ENCODE measurements around the gene ETV7. TPM values are rescaled to one million over a fixed set of nuclear protein-coding genes. Genes with fewer than 3 reads are reported as not detected.
"Not testable (repeated sequence)": the region's sequence is repeated elsewhere in the genome, so short reads cannot be mapped to it uniquely, and the experiment has no call there.

The ETV7 gene
- 14.4 and 19.0 TPM in 2 replicates for total RNA-seq (2014; rRNA removed; shearing (Covaris generic))

DNA sequence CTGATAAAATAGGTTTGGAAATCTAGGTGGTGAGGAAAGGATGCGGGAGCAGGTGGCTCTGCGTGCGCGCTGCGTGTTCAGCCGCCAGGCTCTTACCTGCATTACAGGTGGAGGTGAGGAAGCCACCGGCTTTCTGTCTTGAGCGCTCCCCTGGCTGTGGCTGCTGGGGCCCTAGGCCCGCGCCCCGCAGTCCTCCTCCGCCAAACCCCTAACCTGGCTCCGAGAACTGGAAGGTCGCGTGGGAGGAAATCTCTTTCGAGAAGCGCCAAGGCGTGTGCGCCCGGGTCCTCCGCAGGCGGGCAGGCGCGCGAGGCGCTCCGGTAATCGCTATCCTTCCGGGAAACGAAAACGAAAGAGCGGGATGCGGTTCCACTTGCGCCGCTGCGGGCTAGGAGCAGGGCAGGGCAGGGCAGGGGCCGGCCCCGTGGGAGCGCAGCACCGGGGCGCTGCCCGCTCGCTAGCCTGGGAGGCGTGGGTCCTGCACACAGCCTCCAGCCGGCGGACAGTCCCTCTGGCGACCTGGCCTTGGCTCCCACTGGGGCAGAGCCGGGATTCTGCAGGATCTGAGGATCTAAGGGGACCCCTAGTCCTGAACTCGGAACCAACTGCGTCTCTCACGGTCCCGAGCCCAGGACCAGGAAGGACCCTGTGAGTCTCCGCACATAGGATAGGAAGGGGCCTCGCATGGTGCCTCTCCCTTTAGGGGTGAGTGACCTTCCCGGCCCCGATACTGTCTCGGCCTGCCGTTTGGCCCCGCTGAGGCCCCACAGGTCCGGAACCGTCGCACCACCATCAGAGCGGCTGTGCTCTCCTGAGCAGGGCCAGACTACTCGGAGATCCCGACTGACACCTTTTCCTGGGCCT lies at the start of gene ETV7:
ETV7 (minus strand) TSS at position 230 of the 864 bp plus-strand sequence; CDS start at position 102, 128 bp downstream.
- peak; percentile 75 for DNase-seq (ENCODE audit: low read depth)

DNA sequence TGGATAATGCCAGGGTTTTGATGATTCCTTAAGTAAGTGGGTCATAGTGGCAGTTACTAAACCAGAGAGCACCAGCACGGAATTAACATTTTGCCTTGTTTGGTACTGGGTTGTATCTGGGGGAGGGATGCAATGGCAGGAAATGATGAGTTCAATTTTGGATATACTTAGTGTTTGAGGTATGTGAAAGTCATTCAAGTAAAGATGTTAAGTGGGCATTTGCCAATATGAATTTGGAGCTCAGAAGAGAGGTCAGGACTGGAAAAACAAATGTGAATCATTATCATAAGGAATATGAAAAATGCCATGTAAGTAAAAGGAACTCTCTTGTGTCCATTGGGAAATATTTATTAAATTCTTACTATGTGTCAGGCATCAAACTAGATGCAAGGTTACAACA lies 49.0 kb upstream of the ETV7 start:
- peak; percentile 55 for DNase-seq (ENCODE audit: low read depth)

DNA sequence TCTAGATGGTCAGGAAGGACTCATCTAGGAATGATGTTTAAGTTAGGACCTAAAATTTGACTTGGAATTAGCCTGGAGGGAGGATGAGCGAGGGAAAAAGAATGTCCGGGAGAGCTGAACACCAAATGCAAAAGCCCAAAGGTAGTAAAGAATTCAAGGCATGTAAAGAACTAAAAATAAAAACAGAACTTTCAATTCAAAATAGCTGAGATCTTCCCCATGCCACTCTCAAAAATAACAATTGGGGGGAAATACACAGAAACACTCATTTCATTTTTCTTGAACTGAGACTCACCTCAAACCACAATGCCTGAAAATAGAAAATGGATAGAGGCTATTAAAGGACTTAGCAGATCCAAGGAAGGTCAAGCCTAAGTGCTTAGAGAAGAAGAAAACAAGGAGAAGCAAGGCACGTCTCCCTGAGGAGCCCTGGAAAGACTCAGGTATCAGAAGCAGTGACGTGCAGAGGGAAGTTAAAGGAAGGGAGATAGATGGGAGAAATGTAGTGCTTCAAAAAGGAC lies 44.7 kb upstream of the ETV7 start:
- DNase-seq (ENCODE audit: low read depth) = peak; percentile 82

DNA sequence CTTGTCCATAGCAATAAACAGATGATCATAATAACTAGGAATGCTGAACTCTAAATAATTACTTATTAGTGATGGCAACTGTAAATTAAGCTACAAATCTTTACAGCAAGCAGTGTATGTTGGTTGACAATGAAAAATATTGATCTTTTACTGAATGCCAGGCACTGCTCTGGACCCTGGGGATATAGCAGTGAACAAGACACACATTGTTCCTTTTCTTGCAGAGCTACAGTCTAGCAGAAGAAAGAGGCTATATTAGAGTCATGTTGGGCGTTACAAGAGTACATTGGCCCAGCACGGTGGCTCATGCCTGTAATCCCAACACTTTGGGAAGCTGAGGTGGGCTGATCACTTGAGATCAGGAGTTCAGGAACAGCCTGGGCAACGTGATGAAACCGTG lies 43.7 kb upstream of the ETV7 start:
- no peak for DNase-seq (ENCODE audit: low read depth)

DNA sequence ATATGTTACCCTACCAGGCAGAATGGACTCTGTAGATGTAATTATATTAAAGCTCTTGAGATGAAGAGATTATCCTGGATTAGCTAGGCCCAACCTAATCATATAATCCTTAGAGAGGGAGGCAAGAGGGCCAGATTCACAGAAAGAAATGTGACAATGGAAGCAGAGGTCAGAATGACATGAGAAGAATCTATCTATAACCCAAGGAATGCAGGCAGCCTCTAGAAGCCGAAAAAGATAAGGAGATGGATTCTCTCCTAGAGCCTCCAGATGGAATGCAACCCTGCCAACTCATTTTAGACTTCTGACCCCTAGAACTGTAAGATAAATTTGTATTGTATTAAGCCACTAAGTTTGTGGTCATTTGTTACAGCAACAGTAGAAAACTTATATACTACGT lies 42.9 kb upstream of the ETV7 start:
- DNase-seq (ENCODE audit: low read depth) = peak; percentile 62

DNA sequence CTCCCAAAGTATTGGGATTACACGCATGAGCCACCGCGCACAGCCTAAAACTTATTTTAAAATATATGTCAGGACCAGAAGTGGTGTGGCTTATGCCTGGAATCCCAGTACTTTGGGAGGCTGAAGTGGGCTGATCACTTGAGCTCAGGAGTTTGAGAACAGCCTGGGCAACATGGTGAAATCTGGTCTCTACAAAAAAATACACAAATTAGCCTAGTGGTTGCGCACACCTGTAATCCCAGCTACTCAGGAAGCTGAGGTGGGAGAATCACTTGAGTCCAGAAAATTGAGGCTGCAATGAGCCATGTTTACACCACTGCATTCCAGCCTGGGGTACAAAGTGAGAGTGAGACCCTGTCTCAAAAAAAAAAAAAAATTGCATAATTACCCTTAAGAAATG lies 41.4 kb upstream of the ETV7 start:
- DNase-seq (ENCODE audit: low read depth) = no peak

DNA sequence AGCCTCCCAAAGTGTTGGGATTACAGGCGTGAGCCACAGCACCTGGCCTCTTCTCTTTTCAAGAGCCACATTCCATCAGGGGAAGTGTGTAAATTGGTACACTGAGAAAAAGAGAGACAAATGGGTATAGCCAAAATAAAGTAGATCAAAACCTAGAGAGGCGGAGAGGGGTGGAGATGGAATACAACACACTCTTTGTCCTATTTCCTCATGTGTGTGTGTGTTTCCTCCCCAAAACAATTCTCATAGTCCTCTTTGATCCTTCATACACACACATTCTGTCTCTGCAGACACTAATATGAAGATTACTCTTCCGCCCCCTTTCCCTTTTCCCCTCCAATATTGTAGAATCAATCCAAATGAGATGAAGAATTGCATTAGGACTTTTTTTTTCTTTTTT lies 39.2 kb upstream of the ETV7 start:
- no peak for DNase-seq (ENCODE audit: low read depth)

DNA sequence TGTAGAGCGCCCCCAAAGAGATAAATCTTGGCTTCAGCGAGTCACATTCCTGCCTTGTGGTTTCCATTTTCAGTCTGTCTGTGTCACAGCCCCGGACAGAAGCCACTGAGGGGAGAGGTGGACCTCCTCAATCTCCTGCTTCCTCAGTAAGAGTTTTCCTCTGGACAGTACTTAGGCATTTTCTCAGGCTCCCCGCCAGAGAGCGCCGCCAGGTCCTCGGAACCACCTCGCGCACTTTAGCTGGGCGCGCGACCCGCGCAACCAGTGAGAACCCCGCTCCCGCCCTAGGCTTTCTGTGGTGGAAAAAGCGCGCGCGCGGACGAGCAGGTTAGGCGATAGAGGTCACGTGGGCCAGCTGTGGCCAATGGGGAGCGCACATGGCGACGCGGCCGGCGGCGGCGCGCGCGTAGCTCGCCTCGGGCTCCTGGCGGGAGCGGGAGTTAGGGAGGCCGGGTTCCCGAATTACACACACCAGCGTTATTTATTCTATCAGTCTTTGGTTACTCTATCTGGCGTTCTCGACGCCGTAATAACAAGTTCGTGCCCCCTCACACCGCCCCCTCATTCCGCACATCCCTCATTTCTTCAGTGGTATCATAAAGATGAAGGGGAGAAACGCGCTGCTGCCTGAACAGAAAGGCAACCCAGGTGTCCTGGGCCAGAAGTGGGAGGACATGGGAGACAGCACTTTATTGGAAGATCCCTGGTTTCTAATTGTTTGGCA lies 35.8 kb upstream of the ETV7 start:
- peak; percentile 100 for DNase-seq (ENCODE audit: low read depth)

DNA sequence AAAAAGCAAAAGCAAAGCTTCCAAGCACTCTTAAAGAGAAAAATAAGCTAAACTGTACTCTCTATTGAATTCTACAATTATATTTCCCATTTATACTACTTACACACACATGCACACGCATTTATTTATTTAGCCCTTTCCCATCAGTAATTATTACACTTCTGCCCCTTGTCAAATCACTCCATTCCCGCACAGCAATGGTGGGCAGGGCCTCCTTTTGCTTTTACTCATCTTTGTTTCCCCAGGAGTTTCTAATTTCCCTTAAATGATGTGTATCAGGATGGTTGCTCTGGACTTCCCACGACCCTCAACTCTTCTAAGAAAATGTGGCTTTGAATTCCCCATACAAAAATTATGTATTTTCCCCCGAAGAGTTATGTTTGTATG lies 35.2 kb upstream of the ETV7 start:
- DNase-seq (ENCODE audit: low read depth) = no peak

DNA sequence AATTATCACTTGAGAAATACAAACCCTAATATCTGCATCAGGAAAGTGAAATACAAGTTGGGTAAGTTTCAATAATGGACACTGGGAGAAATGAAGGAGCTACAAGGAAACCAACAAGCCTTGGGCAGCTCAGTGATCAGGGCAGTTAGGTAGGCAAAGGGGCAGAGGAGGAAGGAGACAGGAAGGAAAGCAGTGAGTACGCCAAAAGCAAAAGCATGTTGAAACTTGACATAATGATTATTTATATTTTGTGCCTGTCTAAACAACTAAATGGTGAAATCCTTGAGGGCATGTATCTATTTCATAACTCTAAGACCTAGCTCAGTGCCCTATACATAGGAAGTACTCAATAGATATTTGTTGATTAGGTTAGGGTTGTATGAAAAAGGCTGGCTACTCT lies 31.8 kb upstream of the ETV7 start:
- no peak for DNase-seq (ENCODE audit: low read depth)

DNA sequence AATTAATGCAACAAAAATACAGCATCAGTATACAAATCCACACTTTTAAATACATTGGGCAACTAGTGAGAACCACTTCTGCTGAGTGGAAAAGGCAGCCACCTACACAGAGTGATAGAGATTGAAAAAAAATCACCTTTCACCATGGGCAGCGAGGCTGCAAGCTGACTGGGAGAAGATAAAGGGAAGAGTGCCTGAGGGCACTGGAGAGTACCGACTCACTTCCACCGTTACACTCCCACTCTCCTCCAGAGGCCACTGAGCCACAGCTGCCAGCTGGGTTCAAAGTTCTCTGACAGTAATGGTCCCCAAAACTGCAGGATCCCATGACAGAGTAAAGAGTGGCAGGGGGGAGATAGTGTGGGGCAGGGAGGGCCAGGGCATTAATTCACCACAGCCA lies 31.1 kb upstream of the ETV7 start:
- DNase-seq (ENCODE audit: low read depth) = peak; percentile 65

DNA sequence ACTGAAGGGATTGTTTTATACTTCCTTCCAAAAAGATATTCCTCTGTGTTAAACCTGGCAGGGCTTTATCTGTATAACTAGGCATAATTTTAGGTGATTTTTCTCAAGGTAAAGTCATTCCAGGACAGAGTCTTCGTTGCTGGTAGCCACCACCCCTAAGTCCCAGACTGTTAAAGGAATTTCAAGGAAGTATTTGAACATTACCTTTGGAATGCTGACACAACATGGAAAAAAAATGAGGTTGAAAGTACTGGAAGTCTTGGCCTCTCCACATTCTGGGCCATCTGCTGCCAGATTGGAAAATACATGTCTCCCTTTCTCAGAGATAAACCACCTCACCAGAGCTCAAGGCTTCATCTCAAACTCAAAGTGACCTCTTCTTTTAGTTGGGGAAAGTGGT lies 27.0 kb upstream of the ETV7 start:
- DNase-seq (ENCODE audit: low read depth) = peak; percentile 23

DNA sequence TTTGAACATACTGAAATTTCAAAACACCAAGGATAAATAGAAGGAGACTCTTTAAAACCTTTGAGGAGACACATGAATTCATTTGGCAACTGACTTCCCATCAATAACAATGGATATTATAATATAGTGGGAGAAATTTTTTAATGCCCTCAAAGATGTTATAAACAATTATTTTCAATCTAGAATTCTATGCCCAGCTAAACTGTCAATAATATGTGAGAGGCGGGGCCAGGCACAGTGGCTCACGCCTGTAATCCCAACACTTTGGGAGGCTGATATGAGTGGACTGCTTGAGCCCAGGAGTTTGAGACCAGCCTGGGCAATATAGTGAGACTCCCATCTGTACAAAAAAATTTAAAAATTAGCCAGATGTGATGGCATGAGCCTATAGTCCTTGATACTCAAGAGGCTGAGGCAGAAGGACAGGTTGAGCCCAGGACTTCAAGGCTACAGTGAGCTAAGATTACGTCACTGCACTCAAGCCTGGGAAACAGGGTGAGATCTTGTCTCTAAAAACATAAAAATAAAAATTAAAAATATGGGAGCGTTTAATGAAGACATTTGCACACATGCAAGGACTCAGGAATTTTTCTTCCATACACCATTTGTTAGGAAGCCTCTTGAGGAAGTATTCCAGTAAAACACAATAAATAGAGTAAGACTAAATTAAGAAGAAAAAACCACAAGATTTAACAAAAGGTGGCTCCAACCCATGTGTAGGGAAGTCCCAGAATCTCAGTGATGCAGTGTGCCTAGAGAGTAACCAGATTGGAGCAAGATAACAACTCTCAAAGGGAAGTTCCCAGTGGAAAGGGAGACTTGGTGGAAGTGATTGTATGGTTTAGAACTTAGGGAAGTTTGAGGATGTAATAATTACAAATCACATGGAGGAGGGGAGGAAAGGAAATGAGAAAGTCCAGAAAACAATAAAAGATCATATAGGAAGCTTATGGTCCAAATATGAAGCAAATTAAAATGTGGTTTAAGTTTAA lies 26.3 kb upstream of the ETV7 start:
- peak; percentile 44 for DNase-seq (ENCODE audit: low read depth)

DNA sequence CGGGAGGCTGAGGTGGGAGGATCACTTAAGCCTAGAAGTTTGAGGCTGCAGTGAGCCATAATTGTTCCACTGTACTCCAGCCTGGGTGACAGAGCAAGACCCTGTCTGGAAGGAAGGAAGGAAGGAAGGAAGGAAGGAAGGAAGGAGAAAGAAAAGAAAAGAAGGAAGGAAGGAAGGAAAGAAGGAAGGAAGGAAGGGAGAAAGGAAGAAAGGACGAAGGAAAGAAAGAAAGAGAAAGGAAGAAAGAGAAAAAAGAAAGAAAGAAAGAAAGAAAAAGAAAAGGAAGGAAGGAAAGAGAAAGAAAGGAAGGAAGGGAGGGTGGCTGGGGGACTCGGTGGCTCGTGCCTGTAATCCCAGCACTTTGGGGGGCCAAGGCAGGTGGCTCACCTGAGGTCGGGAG lies 22.2 kb upstream of the ETV7 start:
- DNase-seq (ENCODE audit: low read depth) = not testable (repeated sequence)

DNA sequence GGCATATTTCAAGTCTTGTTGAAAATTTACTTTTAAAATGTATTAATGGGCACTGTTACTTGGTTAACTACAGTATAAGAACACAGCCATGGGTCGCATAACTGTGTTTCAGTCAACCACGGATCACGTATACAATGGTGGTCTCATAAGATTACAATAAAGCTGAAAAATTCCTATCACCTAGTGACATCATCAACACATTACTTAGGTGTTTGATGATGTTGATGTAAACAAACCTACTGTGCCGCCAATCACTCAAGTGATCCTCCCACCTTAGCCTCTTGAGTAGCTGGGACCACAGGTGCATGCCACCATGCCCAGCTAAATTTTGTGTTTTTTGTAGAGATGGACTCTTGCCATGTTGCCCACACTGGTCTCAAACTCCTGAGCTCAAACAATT lies 16.7 kb upstream of the ETV7 start:
- DNase-seq (ENCODE audit: low read depth) = no peak

DNA sequence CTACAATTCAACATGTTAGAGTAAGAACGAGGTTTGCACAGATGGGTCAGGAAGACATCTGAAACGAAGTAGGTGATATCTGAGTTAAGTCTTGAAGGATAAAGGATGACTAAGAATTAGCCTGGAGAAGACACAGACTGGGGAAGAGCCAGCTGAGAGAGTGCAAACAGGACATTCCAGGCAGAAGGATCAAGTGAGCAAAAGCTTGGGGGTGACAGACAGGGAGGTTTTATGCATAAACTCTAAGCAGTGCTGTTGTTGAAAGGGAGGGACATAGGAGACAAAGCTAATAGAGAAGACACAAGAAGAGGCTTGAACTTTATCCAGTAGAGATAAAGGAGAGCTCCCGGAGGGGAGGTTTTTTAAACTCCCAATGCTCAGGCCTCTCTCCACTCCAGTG lies 15.0 kb upstream of the ETV7 start:
- no peak for DNase-seq (ENCODE audit: low read depth)

DNA sequence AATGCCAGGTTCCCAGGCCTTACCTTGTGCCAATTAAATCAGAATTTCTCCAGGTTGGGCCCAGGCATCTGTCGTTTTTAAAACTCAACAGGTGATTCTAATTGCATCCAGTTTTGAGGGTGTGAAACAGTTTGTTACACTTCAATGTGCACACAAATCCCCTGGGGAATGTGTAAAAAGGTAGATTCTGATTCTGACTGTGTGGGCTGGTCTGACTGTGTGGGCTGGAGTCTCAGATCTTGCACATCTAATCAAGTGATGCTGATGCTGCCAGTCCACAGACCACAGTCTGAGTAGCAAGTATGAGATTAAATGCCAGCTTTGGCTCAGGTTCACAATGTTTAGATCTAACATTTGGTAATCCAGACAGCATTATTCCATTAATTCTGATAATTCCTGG lies 12.5 kb upstream of the ETV7 start:
- no peak for DNase-seq (ENCODE audit: low read depth)

DNA sequence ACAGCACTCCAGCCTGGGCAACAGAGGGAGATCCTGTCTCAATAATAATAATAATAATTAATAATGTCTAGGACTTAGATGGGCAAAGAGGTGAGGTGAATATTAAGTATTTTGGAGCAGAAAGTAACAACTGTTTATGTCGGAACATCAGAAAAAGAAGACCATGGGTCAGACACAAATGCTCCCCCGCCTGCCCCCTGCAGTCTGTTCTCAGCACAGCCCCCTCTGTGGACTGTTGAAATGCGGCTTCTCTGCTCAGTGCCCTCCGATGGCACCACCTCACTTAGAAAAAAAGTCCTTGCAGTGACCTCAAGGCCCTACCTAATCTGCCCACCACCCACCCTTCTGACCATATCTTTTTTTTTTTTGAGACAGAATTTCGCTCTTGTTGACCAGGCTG lies 5.2 kb upstream of the ETV7 start:
- DNase-seq (ENCODE audit: low read depth) = no peak

DNA sequence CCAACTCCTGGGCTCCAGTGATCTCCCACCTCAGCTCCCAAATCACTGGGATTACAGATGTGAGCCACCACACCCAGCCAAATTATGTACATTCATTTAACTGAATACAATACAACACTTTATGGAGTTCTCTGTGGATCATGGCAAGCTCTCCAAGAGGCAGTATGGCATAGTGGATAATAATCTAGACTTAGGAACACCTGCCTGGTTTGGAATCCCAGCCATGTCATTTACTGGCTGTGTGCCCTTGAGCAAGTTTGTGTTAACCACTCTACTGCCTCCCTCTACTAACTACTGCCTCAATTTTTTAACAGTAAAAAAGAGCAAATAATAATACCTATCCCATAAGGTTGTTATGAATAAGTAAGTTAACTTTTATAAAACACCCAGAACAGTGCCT lies 1.9 kb upstream of the ETV7 start:
- DNase-seq (ENCODE audit: low read depth) = no peak

DNA sequence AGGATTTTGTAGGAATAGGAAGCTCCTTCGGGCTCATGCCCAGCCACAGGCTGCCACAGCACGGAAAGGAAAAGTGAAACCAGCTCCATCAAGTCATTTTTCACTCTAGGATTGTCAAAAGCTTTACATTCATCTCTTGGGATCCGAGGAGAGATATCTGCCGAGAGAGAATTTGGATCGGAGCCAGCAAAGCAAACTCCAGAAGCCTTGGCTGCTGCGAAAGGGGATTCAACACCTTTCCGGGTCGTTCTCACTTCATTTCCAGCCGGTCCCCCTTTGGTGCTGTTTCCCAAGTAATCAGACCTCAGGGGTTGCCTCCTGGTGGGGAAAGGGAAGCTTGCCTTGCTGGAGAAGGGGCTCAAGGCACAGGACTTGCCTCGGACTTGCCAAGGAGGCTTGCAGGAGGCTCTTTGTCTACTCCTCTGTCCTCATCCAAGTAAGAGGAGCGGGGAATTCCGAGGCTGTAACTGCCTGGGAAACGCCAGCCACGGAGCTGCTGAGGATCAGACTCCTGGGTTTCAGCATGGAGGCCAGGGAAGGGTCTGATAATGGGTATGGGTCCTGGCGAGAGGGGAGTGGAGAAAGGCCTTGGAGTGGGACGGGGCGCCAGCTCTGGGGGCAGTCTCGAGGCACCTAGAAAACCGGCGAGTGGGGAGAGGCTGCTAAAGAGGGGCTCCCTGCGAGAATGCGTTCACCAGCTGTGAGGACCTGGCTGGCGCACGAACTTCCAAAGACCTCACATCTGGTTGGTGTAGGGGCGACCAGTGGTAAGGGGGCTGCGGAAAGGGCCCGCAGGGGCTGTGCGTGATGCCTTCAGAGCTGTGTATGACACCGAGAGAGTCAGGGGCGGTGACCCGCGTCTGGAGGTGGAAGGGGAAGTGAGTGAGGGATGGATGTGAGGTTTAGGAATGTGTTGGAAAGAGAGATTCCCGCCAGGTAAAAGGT lies 702 bp downstream of the ETV7 start:
- peak; percentile 79 for DNase-seq (ENCODE audit: low read depth)

DNA sequence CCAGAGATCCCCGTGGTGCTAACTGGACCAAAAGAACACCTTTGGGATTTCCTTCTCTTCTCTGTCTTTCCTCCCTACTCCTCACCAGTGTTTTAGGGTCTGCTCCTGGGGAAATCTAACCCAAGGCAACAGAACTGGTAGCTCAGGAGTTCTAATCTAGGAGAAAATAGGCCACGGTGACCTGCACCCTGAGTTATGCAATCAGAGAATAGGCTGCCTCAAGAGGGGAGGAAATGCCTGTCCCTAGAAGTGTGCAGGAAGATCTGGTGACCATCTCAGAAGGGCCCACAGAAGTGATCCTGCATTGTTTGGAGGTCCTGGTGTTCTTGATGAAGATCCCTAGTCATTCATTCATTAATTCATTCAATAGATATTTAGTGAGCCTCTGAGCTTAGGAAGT lies 3.4 kb downstream of the ETV7 start:
- DNase-seq (ENCODE audit: low read depth) = no peak
